Left ventricle myocardium inferior (tissue), 1 donor: ENCODE data around the gene FAM184B. TPM values are rescaled to one million over a fixed set of nuclear protein-coding genes. Genes with fewer than 3 reads are reported as not detected.

Experiments
- DNase-seq: peaks from one replicate; pipeline ENCODE4 v3.0.0-alpha.2; 2020
- H3K27ac ChIP-seq: fragments of 200-600 bp; replicated peaks from 2 replicates; pipeline ENCODE4 v1.8.0; 2021
- H3K27me3 ChIP-seq: fragments of 200-600 bp; 2 replicates; pipeline ENCODE4 v1.8.0; 2021; ENCODE audit warnings: low read depth
- H3K36me3 ChIP-seq: fragments of 200-600 bp; 2 replicates; pipeline ENCODE4 v1.8.0; 2021
- H3K4me1 ChIP-seq: fragments of 200-600 bp; 2 replicates; pipeline ENCODE4 v1.8.0; 2021
- H3K4me3 ChIP-seq: fragments of 200-600 bp; 2 replicates; pipeline ENCODE4 v1.8.0; 2021; ENCODE audit warnings: mild to moderate bottlenecking, moderate library complexity
- H3K9me3 ChIP-seq: fragments of 200-600 bp; replicated peaks from 2 replicates; pipeline ENCODE4 v1.8.0; 2021
- intact Hi-C: fragments of 100-400 bp; cut with micrococcal nuclease; formaldehyde crosslinking; loops from one replicate; pipeline ENCODE4 v1.11.0; 2022
- total RNA-seq: library from RNA; stranded (reverse); fragmentation: NEBNext Ultra II Directional; extraction: Animal tissue kit (Norgen Biotek cat#: 25700); gene quantifications from one replicate; pipeline ENCODE4 v1.2.1, GENCODE V29; 2021
- TF ChIP-seq, protein P1 (sequence below): fragments of 200-600 bp; IDR thresholded peaks from 2 replicates; pipeline ENCODE4 v1.8.0; 2021; ENCODE audit warnings: antibody characterized with exemption, mild to moderate bottlenecking, borderline replicate concordance
- donor health status: DM: no; HTN: yes; CAD: no; lungs with severe emphysema.

Gene FAM184B
- total RNA-seq, 1 donor from 2014 or later: not detected

DNA sequence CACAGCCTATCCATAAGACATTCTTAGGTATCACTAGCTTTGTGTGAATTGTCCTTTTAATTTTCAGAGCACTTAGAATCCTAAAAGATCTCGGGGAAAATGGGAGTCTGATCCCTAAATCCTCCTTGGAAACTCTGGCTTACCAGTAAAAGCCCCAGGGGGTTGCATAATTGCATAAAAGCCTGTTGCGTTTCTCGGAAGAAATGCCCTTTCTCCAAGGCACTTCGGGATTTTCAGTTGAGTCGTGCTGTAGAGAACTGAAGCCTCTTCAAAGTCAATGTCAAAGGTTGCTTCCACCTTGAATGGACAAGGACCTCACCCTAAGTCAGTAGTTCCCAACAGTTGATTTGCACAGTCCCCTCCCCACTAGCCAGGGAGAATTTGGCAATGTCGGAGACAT, 20.8 kb downstream of the FAM184B start:
- peaks cover 6% of the 10 kb centered on the region for H3K9me3 ChIP-seq

DNA sequence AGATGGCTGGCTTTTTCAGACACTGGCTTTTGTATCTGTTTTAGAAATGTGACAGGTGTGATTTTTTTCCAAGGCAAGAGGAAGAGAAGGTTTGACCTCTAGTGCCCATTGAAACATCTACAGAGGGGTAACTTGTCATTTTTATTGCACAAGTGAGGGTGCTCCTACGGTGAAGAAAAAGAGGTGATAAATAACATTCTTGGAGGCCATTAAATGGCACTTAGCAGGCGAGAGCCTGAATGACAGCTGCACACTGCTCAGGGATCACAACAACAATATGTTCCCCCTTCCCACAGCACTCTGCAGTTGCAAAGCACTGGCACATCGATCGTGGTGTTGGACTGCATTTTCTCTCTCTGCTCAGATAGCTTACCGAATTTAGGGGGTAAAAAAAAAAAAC, 22.9 kb downstream of the FAM184B start:
- TF ChIP-seq, protein P1, sequence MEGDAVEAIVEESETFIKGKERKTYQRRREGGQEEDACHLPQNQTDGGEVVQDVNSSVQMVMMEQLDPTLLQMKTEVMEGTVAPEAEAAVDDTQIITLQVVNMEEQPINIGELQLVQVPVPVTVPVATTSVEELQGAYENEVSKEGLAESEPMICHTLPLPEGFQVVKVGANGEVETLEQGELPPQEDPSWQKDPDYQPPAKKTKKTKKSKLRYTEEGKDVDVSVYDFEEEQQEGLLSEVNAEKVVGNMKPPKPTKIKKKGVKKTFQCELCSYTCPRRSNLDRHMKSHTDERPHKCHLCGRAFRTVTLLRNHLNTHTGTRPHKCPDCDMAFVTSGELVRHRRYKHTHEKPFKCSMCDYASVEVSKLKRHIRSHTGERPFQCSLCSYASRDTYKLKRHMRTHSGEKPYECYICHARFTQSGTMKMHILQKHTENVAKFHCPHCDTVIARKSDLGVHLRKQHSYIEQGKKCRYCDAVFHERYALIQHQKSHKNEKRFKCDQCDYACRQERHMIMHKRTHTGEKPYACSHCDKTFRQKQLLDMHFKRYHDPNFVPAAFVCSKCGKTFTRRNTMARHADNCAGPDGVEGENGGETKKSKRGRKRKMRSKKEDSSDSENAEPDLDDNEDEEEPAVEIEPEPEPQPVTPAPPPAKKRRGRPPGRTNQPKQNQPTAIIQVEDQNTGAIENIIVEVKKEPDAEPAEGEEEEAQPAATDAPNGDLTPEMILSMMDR: no peak
- intact Hi-C loops: no loop called here

More for the DNA sequence above, 20.8 kb downstream of the FAM184B start:
- no peaks in the 10 kb centered on the region for H3K27me3 ChIP-seq
- DNase-seq: no peak
- no peaks in the 10 kb centered on the region for H3K36me3 ChIP-seq
- H3K27ac ChIP-seq: no peak overlapping the region
- no peak overlapping the region for H3K4me3 ChIP-seq
- intact Hi-C loops: no loop called here
- H3K4me1 ChIP-seq: no peaks in the 10 kb centered on the region
- TF ChIP-seq, protein P1: no peak

DNA sequence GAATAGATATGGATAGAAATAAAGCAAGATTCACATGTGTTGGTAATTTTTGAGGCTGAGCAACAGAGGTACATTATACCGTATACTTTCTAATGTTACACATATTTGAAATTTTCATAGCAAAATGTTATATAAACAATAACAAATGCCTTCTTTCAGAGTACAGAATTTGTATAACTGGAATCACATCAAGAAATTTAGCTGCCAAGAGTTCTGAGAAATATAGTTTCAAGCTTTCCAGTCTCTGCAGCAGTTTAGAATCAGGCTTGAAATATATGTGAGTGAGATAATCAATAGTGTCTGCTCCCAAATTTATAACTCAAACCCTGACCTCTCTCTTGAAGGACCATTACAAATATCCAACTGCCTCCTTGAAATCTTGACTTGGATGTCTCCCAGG, 23.8 kb downstream of the FAM184B start:
- no peak for DNase-seq
- no peak overlapping the region for H3K27ac ChIP-seq
- H3K4me1 ChIP-seq: no peaks in the 10 kb centered on the region
- intact Hi-C loops: no loop called here
- H3K36me3 ChIP-seq: no peaks in the 10 kb centered on the region
- H3K4me3 ChIP-seq: no peak overlapping the region
- no peaks in the 10 kb centered on the region for H3K27me3 ChIP-seq
- H3K9me3 ChIP-seq: no peaks in the 10 kb centered on the region
- TF ChIP-seq, protein P1: no peak

More for the DNA sequence above, 22.9 kb downstream of the FAM184B start:
- H3K27ac ChIP-seq: no peak overlapping the region
- H3K9me3 ChIP-seq: no peaks in the 10 kb centered on the region
- DNase-seq: no peak
- no peaks in the 10 kb centered on the region for H3K27me3 ChIP-seq
- no peaks in the 10 kb centered on the region for H3K36me3 ChIP-seq
- no peaks in the 10 kb centered on the region for H3K4me1 ChIP-seq
- H3K4me3 ChIP-seq: no peak overlapping the region

DNA sequence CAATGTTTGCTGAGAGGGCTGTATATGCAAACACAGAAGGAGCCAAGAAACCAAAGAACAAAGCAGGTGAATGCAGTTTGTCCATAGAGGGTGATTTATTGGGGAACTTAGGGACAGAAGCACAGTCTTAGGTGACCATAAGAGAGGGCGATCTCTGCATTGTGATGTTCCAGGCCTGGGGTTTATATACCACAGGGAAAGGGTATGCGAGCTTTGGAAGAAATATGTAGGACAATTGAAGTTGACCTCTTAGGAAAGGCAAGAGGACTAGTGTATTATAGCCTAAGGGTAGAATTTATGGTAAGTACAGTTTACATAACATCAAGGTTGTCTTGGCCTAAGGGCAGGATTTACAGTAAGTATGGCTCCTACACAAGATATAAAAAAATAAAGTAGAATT, 27.8 kb downstream of the FAM184B start:
- Histone ChIP-seq H3K4me1 (no peaks in the 10 kb centered on the region), H3K4me3 (no peak overlapping the region), H3K9me3 (no peaks in the 10 kb centered on the region), H3K27me3 (peaks cover 4% of the 10 kb centered on the region), H3K36me3 (no peaks in the 10 kb centered on the region), H3K27ac (no peak overlapping the region)
- intact Hi-C loops: no loop called here
- TF ChIP-seq, protein P1: no peak
- DNase-seq: no peak

DNA sequence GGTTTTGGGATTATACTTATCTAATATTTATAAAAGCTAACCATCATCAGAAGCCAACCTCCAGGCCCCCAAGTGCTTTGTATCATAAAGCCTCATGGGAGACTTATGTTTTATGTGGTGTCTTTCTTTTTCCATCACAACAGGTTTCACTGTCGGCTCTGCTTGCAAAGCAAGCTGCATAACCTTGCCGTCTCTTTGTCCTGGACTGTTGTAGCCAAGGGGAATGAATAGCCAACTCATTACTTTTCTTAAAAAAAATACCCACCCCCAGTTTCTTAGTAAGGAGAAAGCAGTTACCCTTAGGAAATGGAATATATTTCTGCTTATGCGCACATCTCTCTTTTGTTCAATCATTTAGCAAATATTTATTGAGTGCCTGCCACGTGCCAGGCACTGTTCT, 40.7 kb downstream of the FAM184B start:
- Histone ChIP-seq H3K27me3 (no peaks in the 10 kb centered on the region), H3K27ac (no peak overlapping the region), H3K9me3 (no peaks in the 10 kb centered on the region), H3K4me1 (no peaks in the 10 kb centered on the region), H3K36me3 (no peaks in the 10 kb centered on the region), H3K4me3 (no peak overlapping the region)
- intact Hi-C loops: no loop called here
- DNase-seq: no peak
- TF ChIP-seq, protein P1: no peak

DNA sequence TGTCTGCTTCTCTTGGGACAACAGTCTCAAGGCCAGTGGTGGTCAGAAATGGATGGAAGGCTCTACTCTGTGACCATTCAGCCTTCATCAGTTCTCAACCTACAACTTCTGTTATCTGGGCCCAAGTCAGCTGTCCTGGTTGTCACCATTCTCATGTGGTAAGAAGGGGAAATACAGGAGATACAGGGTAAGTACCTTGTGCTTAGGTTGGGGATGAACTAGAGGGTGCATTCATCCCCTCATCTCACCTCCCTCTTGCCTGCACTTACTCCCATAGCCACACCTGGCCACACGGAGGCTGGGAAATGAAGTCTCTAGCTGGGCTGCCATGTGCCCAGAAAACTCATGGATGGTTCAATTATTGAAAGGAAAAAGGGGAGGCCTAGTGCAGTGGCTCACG, 44.9 kb downstream of the FAM184B start:
- Histone ChIP-seq H3K27me3 (no peaks in the 10 kb centered on the region), H3K4me3 (no peak overlapping the region), H3K36me3 (no peaks in the 10 kb centered on the region), H3K27ac (no peak overlapping the region), H3K4me1 (no peaks in the 10 kb centered on the region), H3K9me3 (peaks cover 4% of the 10 kb centered on the region)
- intact Hi-C loops: no loop called here
- DNase-seq: no peak
- TF ChIP-seq, protein P1: no peak
